ENCODE data around the gene SPRED1.

The SPRED1 gene

DNA sequence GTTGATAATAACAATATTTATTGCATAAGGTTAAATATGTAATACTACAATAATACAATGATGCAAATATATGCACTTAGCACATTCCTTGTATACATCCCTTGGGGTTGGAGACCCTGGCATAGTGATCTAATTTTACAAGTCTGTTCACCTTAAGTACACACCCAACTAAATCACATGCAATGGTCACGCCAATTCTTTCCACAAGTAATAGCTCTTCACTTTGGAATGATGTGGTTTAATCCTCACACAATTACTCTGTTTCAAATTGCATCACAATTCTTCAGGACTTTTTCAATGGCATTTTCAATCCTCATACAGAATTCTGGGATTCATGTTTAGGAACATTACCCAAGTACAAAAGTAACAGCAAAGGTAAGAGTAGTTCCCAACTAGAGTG lies 27.3 kb upstream of the SPRED1 start:
- Histone ChIP-seq H3K4me3 (ENCODE audit: low read depth in 1 of 2, low read length in 1 of 2) (no peak overlapping the region), H3K9me3 (no peaks in the 10 kb centered on the region), H3K4me1 (ENCODE audit: control insufficient read depth in 1 of 2, insufficient read depth in 1 of 2, low read depth in 1 of 2, low read length in 1 of 2) (no peaks in the 10 kb centered on the region), H3K27me3 (no peaks in the 10 kb centered on the region), H3K27ac (no peak overlapping the region), H3K36me3 (no peaks in the 10 kb centered on the region)
- TF ChIP-seq, protein P1, sequence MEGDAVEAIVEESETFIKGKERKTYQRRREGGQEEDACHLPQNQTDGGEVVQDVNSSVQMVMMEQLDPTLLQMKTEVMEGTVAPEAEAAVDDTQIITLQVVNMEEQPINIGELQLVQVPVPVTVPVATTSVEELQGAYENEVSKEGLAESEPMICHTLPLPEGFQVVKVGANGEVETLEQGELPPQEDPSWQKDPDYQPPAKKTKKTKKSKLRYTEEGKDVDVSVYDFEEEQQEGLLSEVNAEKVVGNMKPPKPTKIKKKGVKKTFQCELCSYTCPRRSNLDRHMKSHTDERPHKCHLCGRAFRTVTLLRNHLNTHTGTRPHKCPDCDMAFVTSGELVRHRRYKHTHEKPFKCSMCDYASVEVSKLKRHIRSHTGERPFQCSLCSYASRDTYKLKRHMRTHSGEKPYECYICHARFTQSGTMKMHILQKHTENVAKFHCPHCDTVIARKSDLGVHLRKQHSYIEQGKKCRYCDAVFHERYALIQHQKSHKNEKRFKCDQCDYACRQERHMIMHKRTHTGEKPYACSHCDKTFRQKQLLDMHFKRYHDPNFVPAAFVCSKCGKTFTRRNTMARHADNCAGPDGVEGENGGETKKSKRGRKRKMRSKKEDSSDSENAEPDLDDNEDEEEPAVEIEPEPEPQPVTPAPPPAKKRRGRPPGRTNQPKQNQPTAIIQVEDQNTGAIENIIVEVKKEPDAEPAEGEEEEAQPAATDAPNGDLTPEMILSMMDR (IDR thresholded peaks at IDR 0.05), result no peak

DNA sequence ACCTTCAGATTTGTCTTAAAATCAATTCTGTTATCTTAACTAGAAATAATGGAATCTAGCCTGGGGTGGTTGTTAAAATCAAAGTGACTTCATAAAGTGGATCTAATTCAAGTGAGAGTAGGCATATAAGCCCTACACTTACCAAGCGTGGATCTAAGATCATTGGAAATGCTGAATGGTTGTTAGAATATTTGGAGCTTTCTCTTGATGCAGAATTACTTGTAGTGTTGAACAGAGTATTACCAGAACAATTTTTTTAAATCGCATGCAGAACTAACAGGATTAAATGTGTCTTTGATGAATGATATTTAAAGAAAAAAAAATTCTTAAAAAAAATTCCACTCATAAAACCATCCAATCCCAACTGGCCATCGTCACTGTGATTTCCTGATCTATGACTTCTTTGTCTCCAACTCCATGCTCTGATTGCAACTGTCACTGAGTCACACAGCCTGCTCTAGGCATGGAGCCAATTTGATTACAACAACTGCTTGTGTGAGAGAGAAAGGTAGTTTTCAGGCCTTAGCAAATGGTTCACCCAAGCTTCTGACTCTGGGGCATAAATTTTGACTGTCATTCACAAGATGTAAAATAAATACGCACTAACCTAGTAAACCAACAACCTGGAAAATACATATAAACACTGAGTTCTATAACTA lies 25.9 kb upstream of the SPRED1 start:
- Histone ChIP-seq H3K36me3 (no peaks in the 10 kb centered on the region), H3K4me3 (ENCODE audit: low read depth in 1 of 2, low read length in 1 of 2) (no peak overlapping the region), H3K9me3 (no peaks in the 10 kb centered on the region), H3K4me1 (ENCODE audit: control insufficient read depth in 1 of 2, insufficient read depth in 1 of 2, low read depth in 1 of 2, low read length in 1 of 2) (no peaks in the 10 kb centered on the region), H3K27me3 (no peaks in the 10 kb centered on the region), H3K27ac (no peak overlapping the region)
- TF ChIP-seq, protein P1 (IDR thresholded peaks at IDR 0.05), result no peak

DNA sequence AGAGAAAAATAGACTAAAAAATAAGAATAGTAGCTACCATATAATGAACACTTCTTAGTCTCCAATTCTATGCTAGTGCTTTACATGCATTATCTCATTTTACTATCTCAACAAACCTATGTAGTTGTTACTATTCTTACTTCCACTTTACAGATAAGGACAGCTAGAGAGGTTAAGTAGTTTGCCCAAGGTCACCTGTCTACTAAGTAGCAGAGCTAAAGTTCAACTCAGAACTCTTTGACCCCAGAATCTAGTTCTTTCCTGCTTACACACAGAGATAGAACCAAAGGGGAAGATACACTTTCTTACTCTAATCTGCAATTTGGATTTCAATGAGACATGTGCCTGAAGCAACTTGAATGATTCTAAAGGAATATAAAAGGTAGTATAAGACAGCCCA lies 24.7 kb upstream of the SPRED1 start:
- no peak overlapping the region for H3K4me3 ChIP-seq (ENCODE audit: low read depth in 1 of 2, low read length in 1 of 2)
- H3K9me3 ChIP-seq, result no peaks in the 10 kb centered on the region
- TF ChIP-seq, protein P1 (IDR thresholded peaks at IDR 0.05), result no peak
- no peaks in the 10 kb centered on the region for H3K36me3 ChIP-seq
- H3K27me3 ChIP-seq, result no peaks in the 10 kb centered on the region
- no peaks in the 10 kb centered on the region for H3K4me1 ChIP-seq (ENCODE audit: control insufficient read depth in 1 of 2, insufficient read depth in 1 of 2, low read depth in 1 of 2, low read length in 1 of 2)
- H3K27ac ChIP-seq, result no peak overlapping the region

DNA sequence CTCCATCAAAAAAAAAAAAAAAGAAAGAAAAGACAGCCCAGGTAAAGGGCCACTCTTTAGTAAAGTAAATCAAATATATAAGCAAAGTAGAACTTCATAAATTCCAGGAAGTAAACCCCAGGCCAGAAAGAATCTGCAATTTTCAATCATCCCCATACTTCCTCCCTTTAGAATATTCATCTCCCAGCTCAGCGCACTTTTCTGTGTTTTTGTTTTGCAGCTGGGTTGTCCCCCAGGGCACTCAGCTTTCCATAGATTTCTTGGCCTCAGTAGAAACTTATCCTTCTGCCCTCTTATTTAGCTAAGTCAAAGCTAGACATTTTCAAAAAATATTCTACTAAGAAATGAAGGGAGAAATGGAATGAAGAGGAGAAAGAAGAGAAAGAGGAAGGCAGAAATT lies 24.0 kb upstream of the SPRED1 start:
- TF ChIP-seq, protein P1 (IDR thresholded peaks at IDR 0.05), result no peak
- Histone ChIP-seq H3K4me1 (ENCODE audit: control insufficient read depth in 1 of 2, insufficient read depth in 1 of 2, low read depth in 1 of 2, low read length in 1 of 2) (no peaks in the 10 kb centered on the region), H3K9me3 (no peaks in the 10 kb centered on the region), H3K4me3 (ENCODE audit: low read depth in 1 of 2, low read length in 1 of 2) (no peak overlapping the region), H3K36me3 (no peaks in the 10 kb centered on the region), H3K27ac (no peak overlapping the region), H3K27me3 (no peaks in the 10 kb centered on the region)

DNA sequence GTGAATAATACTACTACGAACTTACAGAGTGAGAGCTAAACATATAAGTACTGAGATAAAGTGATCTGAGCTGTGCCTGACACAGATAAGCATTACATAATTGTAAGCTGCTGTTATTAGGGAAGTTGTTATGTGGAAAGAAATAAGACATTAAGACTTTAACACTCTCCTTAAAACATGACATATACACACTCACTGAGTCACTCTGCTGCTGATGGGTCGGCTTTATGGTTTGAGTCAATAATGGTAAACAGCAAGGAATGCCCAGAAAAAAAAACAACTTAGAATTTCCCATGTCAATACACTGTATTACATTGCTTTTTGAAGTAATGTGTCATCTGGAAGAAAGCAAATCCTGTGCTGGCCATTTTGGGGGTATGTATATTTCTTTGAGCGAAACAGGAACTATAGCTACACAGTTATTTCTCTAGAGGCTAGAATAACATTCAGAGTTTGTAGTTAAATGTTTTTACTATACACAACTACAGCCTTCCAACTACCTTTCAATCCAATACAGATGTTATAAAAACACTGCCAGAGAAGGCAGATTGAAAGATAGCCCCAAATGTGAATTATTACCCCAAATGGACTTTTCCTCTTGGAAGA lies 22.8 kb upstream of the SPRED1 start:
- no peak overlapping the region for H3K27ac ChIP-seq
- no peaks in the 10 kb centered on the region for H3K4me1 ChIP-seq (ENCODE audit: control insufficient read depth in 1 of 2, insufficient read depth in 1 of 2, low read depth in 1 of 2, low read length in 1 of 2)
- H3K27me3 ChIP-seq, result no peaks in the 10 kb centered on the region
- TF ChIP-seq, protein P1 (IDR thresholded peaks at IDR 0.05), result no peak
- no peaks in the 10 kb centered on the region for H3K36me3 ChIP-seq
- H3K9me3 ChIP-seq, result no peaks in the 10 kb centered on the region
- H3K4me3 ChIP-seq (ENCODE audit: low read depth in 1 of 2, low read length in 1 of 2), result no peak overlapping the region
